Measurements from ENCODE around the gene OR5H14.
"Not testable (repeated sequence)": the region's sequence is repeated elsewhere in the genome, so short reads cannot be mapped to it uniquely, and the experiment has no call there.

The OR5H14 gene

DNA sequence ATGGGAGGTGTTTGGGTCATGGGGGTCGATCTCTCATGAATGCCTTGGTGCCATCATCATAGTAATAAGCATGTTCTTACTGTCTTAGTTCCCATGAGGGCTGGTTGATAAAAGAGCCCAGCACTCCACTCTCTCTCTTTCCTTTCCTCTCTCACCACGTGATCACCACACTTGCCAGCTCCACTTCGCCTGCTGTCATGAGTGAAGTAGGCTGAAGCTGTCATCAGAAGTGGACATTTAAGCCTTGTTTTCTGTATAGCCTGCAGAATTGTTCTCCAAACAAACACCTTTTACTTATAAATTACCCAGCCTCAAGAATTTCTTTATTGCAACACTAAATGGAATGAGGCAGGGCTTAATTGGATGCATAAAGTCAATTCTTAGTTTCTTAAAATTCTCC, 10.6 kb upstream of the OR5H14 start:
- Histone ChIP-seq H3K27ac (no peak overlapping the region), H3K4me3 (IDR thresholded peaks at IDR 0.05; ENCODE audit: insufficient read depth, low read depth, low read length) (no peak overlapping the region), H3K4me2 (no peak overlapping the region), H4K20me1 (ENCODE audit: insufficient read depth) (no peaks in the 10 kb centered on the region), H3K27me3 (ENCODE audit: insufficient read depth, low read depth) (no peaks in the 10 kb centered on the region), H2AFZ (ENCODE audit: low read depth) (no peak overlapping the region), H3K9ac (no peak overlapping the region), H3K36me3 (ENCODE audit: insufficient read depth) (no peaks in the 10 kb centered on the region), H3K4me1 (ENCODE audit: low read depth, poor library complexity, severe bottlenecking) (peaks cover 3% of the 10 kb centered on the region), H3K79me2 (ENCODE audit: insufficient read depth, low read depth) (no peaks in the 10 kb centered on the region)
- TF ChIP-seq, protein P1, sequence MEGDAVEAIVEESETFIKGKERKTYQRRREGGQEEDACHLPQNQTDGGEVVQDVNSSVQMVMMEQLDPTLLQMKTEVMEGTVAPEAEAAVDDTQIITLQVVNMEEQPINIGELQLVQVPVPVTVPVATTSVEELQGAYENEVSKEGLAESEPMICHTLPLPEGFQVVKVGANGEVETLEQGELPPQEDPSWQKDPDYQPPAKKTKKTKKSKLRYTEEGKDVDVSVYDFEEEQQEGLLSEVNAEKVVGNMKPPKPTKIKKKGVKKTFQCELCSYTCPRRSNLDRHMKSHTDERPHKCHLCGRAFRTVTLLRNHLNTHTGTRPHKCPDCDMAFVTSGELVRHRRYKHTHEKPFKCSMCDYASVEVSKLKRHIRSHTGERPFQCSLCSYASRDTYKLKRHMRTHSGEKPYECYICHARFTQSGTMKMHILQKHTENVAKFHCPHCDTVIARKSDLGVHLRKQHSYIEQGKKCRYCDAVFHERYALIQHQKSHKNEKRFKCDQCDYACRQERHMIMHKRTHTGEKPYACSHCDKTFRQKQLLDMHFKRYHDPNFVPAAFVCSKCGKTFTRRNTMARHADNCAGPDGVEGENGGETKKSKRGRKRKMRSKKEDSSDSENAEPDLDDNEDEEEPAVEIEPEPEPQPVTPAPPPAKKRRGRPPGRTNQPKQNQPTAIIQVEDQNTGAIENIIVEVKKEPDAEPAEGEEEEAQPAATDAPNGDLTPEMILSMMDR (conservative IDR thresholded peaks at IDR 0.05; ENCODE audit: low read depth, low read length) = no peak

DNA sequence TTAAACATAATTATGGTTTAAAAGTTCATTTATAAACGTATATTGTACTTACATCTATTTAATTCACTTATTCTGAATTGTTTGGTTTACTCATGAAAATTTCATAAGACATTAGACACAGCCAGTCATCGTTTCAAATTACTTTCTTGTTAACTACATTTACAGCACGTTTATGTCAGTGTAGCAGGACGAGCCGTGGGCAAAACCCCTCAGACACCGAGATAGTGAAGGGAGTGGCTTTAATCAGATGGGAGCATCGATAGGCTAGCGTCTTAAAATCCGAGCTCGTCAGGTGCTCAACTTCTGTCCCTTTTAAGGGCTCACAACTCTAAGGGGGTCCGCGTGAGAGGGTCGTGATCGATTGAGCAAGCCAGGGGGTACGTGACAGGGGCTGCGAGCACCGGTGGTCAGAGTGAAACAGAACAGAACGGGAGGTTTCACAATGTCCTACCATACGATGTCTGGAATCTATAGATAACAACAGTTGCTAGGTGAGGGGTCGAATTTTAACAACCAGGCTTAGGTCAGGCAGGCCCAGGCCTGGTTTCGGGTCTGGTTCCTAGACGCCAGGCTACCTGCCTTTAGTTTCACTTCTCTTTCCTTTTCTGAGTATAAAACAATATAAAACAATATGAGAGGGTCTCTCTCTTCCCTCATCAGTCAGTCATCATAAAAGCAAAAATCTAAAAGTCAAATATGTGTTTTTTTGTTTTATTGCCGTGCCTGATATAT, 9.3 kb upstream of the OR5H14 start:
- not testable (repeated sequence) for H3K27me3 ChIP-seq (ENCODE audit: insufficient read depth, low read depth); H3K27ac ChIP-seq; H3K79me2 ChIP-seq (ENCODE audit: insufficient read depth, low read depth); H3K4me2 ChIP-seq; H4K20me1 ChIP-seq (ENCODE audit: insufficient read depth); H2AFZ ChIP-seq (ENCODE audit: low read depth); H3K4me3 ChIP-seq (IDR thresholded peaks at IDR 0.05; ENCODE audit: insufficient read depth, low read depth, low read length); H3K4me1 ChIP-seq (ENCODE audit: low read depth, poor library complexity, severe bottlenecking); H3K9ac ChIP-seq; H3K36me3 ChIP-seq (ENCODE audit: insufficient read depth)

DNA sequence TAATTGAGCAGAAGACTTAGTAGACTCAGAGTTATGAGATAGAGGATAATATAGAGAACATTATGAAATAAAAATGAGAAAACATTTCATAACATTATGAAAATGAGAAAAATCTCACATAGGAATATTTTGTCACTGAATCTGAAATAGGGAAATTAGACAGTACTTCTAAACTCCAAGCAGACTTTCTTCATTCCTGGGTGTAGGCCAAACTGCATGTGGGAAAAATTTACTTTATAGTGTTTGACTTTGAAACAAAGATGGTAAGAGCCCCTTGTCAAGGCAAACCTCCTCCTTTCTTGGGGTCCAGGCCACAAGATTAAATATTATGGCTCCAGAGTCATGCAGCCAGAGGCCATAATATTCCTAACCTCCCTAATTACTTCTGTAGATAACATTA, 6.7 kb upstream of the OR5H14 start:
- H3K9ac ChIP-seq = no peak overlapping the region
- no peak overlapping the region for H3K4me2 ChIP-seq
- no peak overlapping the region for H3K27ac ChIP-seq
- H3K4me3 ChIP-seq (IDR thresholded peaks at IDR 0.05; ENCODE audit: insufficient read depth, low read depth, low read length) = no peak overlapping the region
- no peaks in the 10 kb centered on the region for H3K4me1 ChIP-seq (ENCODE audit: low read depth, poor library complexity, severe bottlenecking)
- H2AFZ ChIP-seq (ENCODE audit: low read depth) = no peak overlapping the region
- no peaks in the 10 kb centered on the region for H3K27me3 ChIP-seq (ENCODE audit: insufficient read depth, low read depth)
- TF ChIP-seq, protein P1 (conservative IDR thresholded peaks at IDR 0.05; ENCODE audit: low read depth, low read length) = no peak
- H3K36me3 ChIP-seq (ENCODE audit: insufficient read depth) = no peaks in the 10 kb centered on the region
- H3K79me2 ChIP-seq (ENCODE audit: insufficient read depth, low read depth) = no peaks in the 10 kb centered on the region
- H4K20me1 ChIP-seq (ENCODE audit: insufficient read depth) = no peaks in the 10 kb centered on the region

DNA sequence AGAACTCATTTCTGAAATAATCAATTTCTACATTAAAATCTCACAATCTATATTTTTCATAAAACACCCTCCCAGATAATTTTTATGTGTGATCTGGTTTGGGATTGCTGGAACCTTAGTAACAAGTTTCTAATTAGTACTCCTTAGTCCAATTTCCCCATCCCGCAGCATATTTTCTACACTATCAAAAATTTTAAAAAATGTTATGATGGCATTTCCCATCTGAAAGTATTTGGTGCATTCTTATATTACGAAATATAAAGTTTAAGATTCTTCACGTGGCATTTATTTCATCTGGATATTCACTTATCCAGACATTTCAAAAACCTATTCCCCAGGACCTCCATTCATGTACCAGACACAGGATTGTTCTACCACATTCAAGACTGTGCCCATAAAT, 1.5 kb downstream of the OR5H14 start:
- TF ChIP-seq, protein P1 (conservative IDR thresholded peaks at IDR 0.05; ENCODE audit: low read depth, low read length) = no peak
- Histone ChIP-seq H4K20me1 (ENCODE audit: insufficient read depth) (no peaks in the 10 kb centered on the region), H2AFZ (ENCODE audit: low read depth) (no peak overlapping the region), H3K4me2 (no peak overlapping the region), H3K27ac (no peak overlapping the region), H3K9ac (no peak overlapping the region), H3K27me3 (ENCODE audit: insufficient read depth, low read depth) (no peaks in the 10 kb centered on the region), H3K4me1 (ENCODE audit: low read depth, poor library complexity, severe bottlenecking) (no peaks in the 10 kb centered on the region), H3K79me2 (ENCODE audit: insufficient read depth, low read depth) (no peaks in the 10 kb centered on the region), H3K4me3 (IDR thresholded peaks at IDR 0.05; ENCODE audit: insufficient read depth, low read depth, low read length) (no peak overlapping the region), H3K36me3 (ENCODE audit: insufficient read depth) (no peaks in the 10 kb centered on the region)

DNA sequence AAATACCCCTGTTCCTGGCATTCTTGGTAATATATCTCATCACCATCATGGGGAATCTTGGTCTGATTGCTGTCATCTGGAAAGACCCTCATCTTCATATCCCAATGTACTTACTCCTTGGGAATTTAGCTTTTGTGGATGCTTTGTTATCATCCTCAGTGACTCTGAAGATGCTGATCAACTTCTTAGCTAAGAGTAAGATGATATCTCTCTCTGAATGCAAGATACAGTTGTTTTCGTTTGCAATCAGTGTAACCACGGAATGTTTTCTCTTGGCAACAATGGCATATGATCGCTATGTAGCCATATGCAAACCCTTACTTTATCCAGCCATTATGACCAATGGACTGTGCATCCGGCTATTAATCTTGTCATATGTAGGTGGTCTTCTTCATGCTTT, 2.2 kb downstream of the OR5H14 start:
- not testable (repeated sequence) for H3K79me2 ChIP-seq (ENCODE audit: insufficient read depth, low read depth); H3K36me3 ChIP-seq (ENCODE audit: insufficient read depth); H3K27ac ChIP-seq; H3K9ac ChIP-seq; H3K4me2 ChIP-seq; H3K4me3 ChIP-seq (IDR thresholded peaks at IDR 0.05; ENCODE audit: insufficient read depth, low read depth, low read length); H3K27me3 ChIP-seq (ENCODE audit: insufficient read depth, low read depth); H2AFZ ChIP-seq (ENCODE audit: low read depth); H3K4me1 ChIP-seq (ENCODE audit: low read depth, poor library complexity, severe bottlenecking); H4K20me1 ChIP-seq (ENCODE audit: insufficient read depth)
